ENCODE measurements around the gene TULP4.
"Not testable (repeated sequence)": the region's sequence is repeated elsewhere in the genome, so short reads cannot be mapped to it uniquely, and the experiment has no call there.

The TULP4 gene

GRCh38 chr6:158431560-158431959 is 119.3 kb downstream of the TULP4 start:
- DNase-seq: no peak

GRCh38 chr6:158437571-158437970 is 125.3 kb downstream of the TULP4 start:
- DNase-seq: no peak

- no peak for DNase-seq
These were observed 126.0 kb downstream of the TULP4 start for GRCh38 chr6:158438226-158438625.

- no peak for DNase-seq
These were observed 127.0 kb downstream of the TULP4 start for GRCh38 chr6:158439255-158439654.

DNA sequence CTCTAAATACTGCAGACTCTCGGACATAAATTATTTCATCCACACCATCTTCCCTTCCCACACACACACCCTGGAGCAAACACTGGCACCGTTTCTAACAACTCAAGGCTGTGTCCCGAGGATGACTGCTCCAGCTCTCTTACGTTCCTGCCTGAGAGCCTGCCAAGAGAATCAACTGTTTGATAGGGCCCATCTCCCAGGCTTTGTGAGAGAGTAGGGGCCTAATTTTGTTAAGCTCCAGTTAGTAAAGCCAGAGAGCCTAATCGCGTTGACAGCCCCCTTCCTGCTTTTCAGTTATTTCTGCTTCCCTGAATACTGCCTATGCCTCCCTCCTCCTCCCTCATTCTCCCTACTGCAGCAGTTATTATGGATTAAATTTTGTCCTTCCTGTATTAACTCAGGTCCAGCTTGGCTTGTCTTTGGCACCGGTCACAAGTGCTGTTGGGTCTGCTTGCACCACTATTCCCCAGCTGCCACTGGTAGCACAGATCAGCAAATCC is 129.5 kb downstream of the TULP4 start:
- DNase-seq: no peak

DNA sequence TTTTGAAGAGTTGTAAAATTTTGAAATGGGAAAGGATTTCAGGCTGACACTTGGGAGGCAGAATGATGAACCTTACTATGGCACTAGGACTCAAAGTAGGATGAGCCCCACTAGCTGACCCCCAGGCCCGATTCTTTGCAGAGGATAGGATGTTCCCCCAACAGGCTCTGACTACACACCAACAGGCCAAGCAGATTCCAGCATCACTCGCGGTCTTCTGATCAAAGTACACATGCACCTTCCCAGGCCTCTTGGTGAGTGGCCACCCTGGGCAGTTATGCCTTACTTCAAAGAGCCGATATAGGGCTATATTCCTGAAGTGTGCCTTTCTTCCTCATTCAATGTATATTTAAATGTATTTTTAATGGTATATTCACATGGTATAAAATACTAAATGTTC is 130.0 kb downstream of the TULP4 start:
- no peak for DNase-seq

GRCh38 chr6:158445426-158446085 is 133.3 kb downstream of the TULP4 start:
- DNase-seq: no peak

- no peak for DNase-seq
These were observed 136.6 kb downstream of the TULP4 start for GRCh38 chr6:158448856-158449255.

- DNase-seq: no peak
These were observed 139.9 kb downstream of the TULP4 start for GRCh38 chr6:158452191-158452590.

- DNase-seq: no peak
These were observed 144.9 kb downstream of the TULP4 start for GRCh38 chr6:158457131-158457530.

- DNase-seq: no peak
These were observed 145.5 kb downstream of the TULP4 start for GRCh38 chr6:158457616-158458278.

DNA sequence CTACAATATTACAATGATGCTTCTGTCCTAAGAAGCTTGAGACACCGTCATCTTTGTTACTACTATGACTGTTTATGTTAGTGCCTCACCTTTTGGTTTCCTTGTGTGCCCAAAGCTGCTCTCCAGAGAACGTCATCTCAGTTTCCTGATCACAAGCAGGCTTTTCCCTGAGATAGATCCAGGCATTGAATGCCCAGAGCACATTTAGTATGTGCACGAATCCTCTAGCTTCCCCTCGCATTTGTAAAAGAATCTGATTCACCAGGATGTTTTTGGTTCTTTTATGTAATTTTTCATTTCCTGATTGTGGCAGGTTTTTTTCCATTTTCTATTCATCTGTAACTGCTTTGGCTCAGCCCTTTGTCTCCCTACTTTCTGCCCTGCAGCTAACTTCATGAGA is 147.5 kb downstream of the TULP4 start:
- DNase-seq: no peak

DNA sequence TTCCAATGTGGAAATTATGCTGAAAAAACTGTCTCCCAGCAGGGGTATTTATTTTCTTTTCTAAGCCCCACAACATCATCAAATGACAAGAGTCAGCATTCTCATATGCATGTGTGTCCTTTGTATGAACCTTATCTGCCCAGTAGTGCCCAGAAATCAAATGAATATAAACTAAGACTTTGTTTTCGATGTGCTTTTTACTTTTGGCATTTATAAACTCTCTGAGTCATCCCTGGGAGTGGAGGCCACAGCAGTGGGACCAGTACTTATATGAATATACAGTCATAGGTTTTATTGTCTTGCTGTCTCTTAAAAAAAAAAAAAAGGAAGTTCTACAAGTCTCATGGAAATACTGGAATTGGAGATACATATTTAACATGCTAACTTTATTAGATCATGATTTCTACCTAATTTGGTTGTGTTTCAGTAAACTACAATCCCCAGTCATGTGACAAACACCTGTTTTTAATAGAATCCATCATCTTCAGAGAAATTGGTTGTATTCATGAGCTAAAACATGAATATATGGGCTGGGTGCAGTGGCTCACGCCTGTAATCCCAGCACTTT is 148.4 kb downstream of the TULP4 start:
- DNase-seq: no peak

- no peak for DNase-seq
These were observed 149.7 kb downstream of the TULP4 start for GRCh38 chr6:158461954-158462353.

- DNase-seq: no peak
These were observed 152.2 kb downstream of the TULP4 start for GRCh38 chr6:158464483-158464882.

- DNase-seq: no peak
These were observed 153.0 kb downstream of the TULP4 start for GRCh38 chr6:158465257-158465656.

- DNase-seq: no peak
These were observed 153.5 kb downstream of the TULP4 start for GRCh38 chr6:158465747-158466146.

- peak; percentile 99 for DNase-seq
These were observed 155.7 kb downstream of the TULP4 start for GRCh38 chr6:158467923-158468322.

- DNase-seq: peak; percentile 77
These were observed 156.4 kb downstream of the TULP4 start for GRCh38 chr6:158468666-158469065.

DNA sequence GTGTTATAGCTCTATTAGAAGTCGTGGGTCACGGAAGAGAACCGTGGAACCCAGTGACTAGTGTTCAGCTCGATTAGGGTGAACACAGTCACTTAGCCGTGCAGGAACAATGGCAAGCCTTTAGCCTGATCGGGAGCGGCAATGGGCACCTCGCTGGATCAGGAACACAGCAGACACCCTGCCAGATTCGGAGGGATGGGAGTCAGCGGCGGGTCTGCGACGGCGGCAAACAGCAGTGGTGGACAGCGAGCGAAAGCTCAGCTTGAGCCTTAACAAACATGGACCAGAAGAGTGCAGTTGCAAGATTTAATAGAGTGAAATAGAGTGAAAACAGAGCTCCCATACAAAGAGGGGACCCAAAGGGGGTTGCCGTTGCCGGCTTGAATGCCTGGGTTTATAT is 157.8 kb downstream of the TULP4 start:
- DNase-seq: not testable (repeated sequence)

- no peak for DNase-seq
These were observed 159.1 kb downstream of the TULP4 start for GRCh38 chr6:158471339-158471738.

DNA sequence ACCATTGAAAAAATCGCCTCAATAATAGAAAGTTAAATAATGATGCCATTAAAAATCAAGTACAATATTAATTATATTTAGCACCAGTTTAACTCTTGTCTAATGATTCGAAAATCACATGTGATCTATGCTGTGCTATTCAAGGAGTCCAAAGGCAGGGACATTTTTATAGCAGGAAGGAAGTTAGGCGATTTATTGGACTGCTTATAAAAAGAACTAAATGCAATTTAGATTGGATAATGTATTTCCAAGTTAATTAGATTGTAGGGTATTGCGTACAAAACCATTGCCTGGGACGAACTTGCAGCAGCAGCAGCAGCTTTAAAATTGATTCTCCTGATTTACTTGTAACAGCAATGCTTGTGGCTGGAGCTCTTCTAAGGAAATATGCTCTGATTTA is 160.2 kb downstream of the TULP4 start:
- DNase-seq: no peak

DNA sequence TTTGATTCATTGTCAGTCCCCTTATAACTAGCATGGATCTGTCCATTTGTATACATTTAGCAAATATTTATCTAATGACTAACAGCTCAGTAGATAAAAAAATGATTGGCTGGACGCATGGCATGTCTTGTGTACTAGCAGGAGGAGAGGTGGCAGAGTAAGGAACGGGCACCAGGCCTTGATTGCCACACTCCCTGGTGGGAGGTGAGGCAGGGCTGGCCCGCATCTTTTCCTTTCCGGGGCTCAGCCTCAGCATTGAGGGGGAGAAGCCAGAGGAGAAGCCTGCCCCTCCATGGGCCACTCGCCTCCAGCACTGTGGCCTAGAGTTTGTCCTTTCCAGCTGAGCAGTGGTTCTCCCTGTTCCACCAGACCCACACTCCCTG is 162.7 kb downstream of the TULP4 start:
- DNase-seq: peak; percentile 95

Measured in NCI-H69 (cell line).